Fibroblast of skin of abdomen (primary cell): ENCODE data around the gene SSTR3.

Experiments
- DNase-seq: peaks from one replicate; pipeline ENCODE4 v3.0.0-alpha.2; 2013

Gene SSTR3

DNA sequence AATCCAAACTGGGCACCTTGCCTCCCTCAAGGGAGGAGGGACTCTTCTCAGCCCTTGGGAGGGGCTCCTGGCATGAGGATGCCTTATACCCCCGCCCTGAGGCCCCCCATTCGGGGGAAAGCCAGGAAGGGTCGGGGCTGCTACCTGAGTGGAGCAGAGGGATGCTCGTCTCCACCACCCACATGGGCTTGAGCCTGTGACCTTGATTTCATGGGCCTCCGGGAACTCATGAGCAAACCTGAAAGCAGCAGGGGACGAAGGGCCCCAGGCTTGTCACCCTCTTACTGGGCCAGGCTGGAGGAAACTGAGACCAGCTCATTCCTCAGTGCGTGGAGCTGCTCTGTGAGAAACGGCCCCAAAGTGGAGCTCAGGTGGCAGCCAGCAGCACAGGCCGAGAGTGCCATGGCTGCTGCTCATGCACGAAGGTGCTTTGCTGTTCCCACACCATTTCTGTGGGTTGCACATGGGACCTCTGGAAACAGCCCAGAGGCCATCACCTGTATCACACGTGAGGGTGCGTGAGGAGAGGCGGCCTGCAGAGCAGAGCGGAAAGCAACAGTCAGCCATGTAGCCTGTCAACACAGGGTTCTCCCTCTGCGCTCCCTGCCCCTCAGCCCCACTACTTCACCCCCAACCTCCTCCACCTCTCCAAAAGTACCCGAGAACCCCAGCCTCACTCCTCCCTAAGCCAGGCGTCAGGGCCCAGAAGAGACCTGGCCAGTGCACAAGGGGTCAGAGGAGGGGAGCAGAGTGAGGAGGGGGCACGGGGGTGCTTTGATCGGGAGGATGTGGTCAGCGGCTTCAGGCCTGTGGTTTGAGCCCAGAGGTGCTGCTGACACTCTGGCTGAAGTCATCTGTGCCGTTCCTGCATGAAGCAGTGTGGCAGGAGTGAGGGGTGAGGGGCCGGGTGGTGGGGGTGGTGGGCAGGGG, 48.4 kb downstream of the SSTR3 start:
- DNase-seq = no peak

DNA sequence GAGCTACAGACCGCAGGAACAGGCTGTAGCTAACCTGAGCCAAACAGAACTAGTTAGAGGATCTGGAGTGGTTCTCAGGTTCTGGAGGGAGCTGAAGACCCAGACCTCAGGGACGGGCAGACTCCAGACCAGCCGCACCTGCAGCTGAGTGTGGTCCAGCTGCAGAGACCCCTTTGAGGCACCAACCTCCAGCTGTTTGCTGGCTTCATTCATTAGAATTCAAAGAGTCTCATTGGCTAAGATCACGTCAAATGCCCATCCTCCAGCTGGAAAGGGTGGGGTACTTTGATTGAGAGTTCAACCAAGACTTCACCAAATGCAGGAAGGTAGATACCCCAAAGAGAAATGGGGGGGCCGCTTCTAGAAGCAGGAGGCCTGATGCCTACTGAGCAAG, 49.2 kb downstream of the SSTR3 start:
- no peak for DNase-seq

DNA sequence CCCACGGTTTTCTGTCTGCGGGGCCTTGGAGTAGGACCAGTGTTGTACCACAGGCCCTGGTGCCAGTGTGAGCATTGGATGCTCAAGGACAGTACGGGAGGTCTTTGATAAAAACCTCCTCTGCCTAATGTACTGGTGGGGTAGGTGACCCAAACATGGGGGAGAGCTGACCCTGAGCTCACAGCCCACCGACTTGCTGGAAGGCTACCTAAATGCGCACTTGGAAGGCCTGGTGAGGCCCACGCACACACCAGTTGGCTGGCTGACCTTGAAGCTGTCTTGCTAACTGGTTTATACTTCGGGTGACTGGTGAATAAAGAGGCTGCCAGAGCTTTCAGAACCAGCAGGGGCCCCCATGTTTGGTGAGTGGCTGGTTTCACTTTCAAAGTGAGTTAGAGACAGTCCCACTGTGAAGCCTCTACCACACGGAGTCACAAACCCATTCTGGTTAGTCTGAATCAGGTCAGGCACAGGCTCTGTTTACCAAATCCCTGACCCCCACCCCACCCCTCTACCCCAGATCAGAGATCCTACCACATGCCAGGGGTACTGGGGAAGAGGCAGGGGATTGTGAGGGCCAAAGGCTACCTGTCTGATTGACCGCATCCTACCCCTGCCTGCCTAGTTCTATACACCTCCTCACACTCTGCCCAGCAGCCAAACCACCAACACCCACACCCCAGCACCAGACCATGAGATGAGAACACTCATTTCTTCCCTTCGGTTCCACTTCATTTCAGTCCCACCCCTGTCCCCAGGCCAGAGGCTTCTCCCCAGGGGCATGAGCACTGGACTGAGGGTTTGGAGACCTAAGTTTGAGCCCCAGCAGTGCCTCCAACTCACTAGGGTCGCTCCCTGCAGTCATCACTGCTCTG, 49.8 kb downstream of the SSTR3 start:
- no peak for DNase-seq

DNA sequence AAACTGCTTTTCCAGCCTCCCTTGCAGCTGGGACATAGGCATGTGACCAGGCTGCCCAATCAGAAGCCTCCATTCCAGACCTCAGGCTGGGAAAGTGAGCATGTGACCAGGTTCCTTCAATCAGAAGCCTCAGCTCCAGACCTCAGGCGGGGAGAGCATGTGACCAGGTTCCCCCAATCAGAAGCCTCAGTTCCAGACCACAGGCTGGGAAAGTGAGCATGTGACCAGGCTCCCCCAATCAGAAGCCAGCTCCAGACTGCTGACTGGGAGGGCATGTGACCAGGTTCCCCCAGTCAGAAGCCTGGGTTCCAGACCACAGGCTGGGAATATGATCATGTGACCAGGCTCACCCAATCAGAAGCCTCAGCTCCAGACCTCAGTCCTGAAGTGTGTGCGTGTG, 50.8 kb downstream of the SSTR3 start:
- no peak for DNase-seq

DNA sequence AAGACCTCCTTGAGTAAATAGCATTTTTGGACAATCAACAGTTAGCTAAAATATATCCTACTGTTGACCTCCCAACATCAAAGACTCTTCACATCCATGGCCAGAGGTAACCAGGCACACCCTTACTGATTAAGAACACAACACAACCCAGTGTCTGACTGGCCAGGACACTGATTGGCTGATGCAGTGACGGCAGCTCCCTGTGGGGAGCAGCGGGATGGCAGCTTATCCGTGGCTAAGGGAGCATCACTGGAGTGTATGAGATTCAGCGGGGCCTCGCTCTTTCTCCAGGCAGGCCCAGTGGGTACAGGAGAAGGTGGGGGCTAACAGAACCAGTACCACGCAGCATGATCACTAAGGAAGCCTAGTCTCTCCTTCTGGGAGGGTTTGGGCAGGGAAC, 52.2 kb downstream of the SSTR3 start:
- DNase-seq = no peak

DNA sequence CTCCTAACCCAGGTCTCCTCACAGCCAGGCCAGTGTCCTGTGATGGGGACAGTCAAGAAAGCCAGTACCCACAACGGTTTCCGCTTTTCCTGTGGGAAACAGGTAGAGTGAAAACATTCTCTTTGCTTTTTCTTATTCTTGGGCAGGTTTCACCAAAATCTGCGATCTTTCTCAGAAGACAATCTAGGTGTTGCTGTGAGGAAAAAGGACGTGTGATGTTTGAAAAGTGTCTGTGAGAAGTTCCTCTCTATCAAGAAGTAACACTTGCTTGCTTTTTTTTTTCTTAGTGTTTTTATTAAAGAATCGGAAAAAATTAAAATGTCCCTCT, 53.4 kb downstream of the SSTR3 start:
- no peak for DNase-seq

DNA sequence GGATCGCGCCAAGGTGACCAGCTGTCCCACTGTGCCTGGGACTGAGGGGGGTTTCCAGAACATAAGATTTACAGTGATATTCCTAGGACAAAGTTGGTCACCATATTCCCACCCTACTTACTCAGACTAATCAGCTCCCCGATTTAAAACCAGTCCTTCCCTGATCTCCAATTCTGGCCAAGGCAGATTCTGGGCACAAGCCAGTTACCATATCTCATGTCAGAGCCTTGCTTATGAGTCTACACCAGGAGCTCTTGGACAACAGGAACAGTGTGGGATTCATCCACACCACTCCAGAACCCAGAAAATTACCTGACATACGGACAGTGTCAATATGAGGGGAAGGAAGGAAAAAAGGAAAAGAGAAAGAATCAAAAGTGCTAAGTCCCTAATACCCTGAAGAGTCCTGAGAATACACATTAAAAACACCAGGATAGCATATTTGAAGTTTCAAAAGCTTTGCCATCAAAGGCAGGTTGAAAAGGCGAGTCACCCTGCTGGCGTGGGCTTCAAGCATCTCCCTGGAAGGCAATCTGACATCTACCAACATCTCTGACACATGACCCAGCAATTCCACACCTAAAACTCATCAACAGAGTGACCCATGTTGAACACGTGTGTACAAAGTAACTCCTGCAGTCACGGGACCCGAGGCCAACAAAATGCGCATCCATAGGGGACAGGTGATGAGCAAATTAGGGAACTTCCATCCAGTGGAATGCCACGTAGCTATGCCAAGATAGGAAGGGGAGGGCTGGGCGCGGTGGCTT, 54.6 kb downstream of the SSTR3 start:
- peak; percentile 47 for DNase-seq

DNA sequence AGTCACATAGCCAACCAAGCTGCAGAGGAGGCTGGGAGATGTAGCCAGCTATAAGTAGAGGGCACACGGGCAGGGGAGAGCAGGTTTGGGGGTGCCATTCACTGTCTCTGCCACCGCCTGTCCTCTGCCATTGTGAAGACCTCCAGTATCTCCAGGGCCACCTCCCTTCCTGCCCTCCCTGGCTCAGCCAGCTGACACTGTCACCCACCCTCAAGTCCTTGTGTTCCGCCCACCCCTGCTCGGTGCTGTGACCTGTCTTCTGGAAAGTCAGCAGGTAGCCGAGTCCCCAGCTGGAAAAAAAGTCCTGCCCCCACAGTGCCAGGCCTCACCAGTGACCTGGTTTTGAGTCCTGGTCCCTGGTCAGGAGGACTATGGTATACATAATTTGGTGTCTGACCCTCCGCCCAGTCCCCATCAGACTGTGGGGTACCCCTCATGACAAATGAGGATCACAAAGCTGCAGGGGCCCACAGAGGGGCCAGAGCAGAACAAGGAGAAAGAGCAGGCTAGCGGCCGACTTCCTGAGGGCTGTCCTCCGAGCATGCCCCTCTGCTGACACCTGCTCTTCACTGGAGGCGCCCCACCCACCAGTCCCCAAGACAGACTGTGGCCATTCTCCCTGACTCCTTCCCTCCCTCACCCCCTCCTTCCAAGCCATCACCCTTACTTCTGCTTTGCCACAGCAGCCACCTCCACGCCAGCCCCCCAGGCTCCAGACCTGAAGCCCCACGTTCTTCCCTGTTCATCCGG, 55.4 kb downstream of the SSTR3 start:
- DNase-seq = no peak

DNA sequence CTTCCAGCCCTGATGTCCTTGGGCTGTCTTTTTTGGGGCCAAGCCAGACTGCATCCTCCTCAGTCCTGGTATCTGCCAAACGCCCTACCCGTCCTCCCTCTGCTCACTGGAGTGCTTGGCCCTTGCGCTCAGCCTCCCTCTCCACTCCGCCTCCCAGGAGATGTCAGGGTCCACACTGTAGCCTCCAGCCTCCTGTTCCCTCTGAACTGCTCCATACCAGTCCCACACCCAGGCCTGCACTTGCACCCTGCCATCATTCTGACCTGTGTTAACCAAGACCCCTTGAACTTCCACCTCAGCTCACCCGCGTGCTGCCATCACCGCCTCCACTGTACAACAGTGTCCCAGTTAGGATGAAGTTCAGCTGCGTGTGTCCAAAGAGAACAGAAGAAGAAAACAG, 56.3 kb downstream of the SSTR3 start:
- DNase-seq = no peak

DNA sequence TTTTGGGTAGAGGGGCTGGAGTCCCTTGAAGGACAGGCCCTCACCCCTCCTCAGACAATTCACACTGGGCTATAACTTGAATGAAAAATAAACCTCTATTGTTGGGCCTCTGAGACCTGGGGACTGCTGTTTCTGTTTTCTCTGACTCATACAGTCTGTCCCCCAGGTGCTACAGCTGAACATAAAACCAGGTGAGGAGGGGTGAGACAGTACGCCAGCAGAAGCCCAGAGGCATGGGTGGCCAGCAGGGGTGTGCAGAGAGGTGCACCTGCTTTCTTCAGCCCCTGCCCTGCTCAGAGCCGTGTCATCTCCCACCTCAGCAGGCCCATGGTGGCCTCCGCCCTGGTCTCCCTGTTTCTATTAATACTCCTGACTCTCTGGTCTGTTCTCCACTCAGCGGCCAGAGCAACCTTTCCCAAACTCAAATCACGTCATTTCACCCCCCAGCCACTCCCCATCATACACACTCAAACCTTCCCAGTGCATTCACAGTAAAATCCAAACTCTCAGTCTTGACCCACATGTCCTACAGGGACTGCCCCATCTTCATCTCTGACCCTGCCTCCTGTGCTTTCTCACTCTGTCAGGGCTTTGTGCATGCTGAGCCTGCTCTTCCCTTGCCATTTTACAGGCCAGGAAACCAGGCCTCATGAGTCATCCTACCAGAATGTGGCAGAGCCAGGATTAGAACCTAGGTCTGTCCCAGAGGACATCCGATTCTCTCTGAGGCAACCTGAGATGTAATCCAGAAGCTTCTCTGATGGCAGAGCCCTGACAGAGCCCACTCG, 57.2 kb downstream of the SSTR3 start:
- no peak for DNase-seq
